HepG2 (cell line): ENCODE results near the gene TIAM1.

ENCODE experiments used
- CTCF ChIP-seq: sonication (generic); formaldehyde crosslinking; IDR thresholded peaks from 2 replicates; pipeline ENCODE4 v1.5.0; 2020; ENCODE audit warnings: mild to moderate bottlenecking, missing genetic modification reagents, moderate library complexity
- DR1 ChIP-seq: sonication (generic); formaldehyde crosslinking; IDR thresholded peaks from 2 replicates; pipeline ENCODE4 v1.8.0; 2021; ENCODE audit warnings: mild to moderate bottlenecking, missing genetic modification reagents, inconsistent platforms
- MLX ChIP-seq: IDR thresholded peaks from 2 replicates; pipeline ENCODE4 v1.6.1; 2016

GRCh38 chr21:31186916-31187315 is 157.1 kb downstream of the TIAM1 start:
- TF ChIP-seq CTCF (CRISPR knock-in tag) (no peak), MLX (CRISPR knock-in tag) (no peak), DR1 (CRISPR knock-in tag) (no peak)
